Activated T-helper 1 cell treated with anti-CD3 and anti-CD28 coated beads, Interleukin-12 subunit alpha, Interleukin-12 subunit beta, Interleukin-2, Interleukin-4 antibody, amounts not matched to agents 30 ng/mL and 10 ng/mL and 1 ng/mL, durations not matched to agents 14 hours and 24 hours and 36 hours (primary cell): ENCODE data around the gene LRIF1. TPM values are rescaled to one million over a fixed set of nuclear protein-coding genes. Genes with fewer than 3 reads are reported as not detected.
A peak's percentile ranks its signal among the peaks of the same experiment; 100 is the strongest.

Experiments used
- DNase-seq: peaks from one replicate; pipeline ENCODE4 v3.0.0; 2021; ENCODE audit warnings: low spot score
- H3K27ac Mint-ChIP-seq: one replicate; pipeline ENCODE4 v1.8.0; 2021; ENCODE audit warnings: mild to moderate bottlenecking, mixed read lengths
- H3K27me3 Mint-ChIP-seq: one replicate; pipeline ENCODE4 v1.8.0; 2022; ENCODE audit warnings: mild to moderate bottlenecking, moderate library complexity, mixed read lengths; ENCODE audit not compliant: insufficient read depth
- H3K36me3 Mint-ChIP-seq: one replicate; pipeline ENCODE4 v1.8.0; 2021; ENCODE audit warnings: low read depth, mixed read lengths
- H3K4me1 Mint-ChIP-seq: one replicate; pipeline ENCODE4 v1.8.0; 2021; ENCODE audit warnings: low read depth, mixed read lengths
- H3K4me3 Mint-ChIP-seq: one replicate; pipeline ENCODE4 v1.8.0; 2021; ENCODE audit warnings: mild to moderate bottlenecking, moderate library complexity, mixed read lengths
- H3K9me3 Mint-ChIP-seq: one replicate; pipeline ENCODE4 v1.8.0; 2021; ENCODE audit warnings: mixed read lengths
- intact Hi-C: fragments of 100-400 bp; cut with micrococcal nuclease; formaldehyde crosslinking; loops from one replicate; pipeline ENCODE4 v1.15.1; 2024
- total RNA-seq: library from RNA; stranded (reverse); gene quantifications from 2 replicates; pipeline ENCODE4 v1.2.3, GENCODE V29; 2022

Gene LRIF1
- total RNA-seq, 1 donor from 2014 or later, result 14.8 TPM

- H3K36me3 Mint-ChIP-seq, result peaks cover 54% of the 10 kb centered on the region
- DNase-seq, result no peak
- no peak overlapping the region for H3K27ac Mint-ChIP-seq
- peaks cover 7% of the 10 kb centered on the region for H3K4me1 Mint-ChIP-seq
- H3K9me3 Mint-ChIP-seq, result peaks cover 23% of the 10 kb centered on the region
- intact Hi-C loops, result no loop called here
- H3K4me3 Mint-ChIP-seq, result no peak overlapping the region
- H3K27me3 Mint-ChIP-seq, result no peaks in the 10 kb centered on the region
Measured at GRCh38 chr1:110903853-110904500, 59.7 kb downstream of the LRIF1 start.

- peaks cover 12% of the 10 kb centered on the region for H3K9me3 Mint-ChIP-seq
- no peak overlapping the region for H3K4me3 Mint-ChIP-seq
- no peak overlapping the region for H3K27ac Mint-ChIP-seq
- H3K36me3 Mint-ChIP-seq, result peaks cover 60% of the 10 kb centered on the region
- H3K4me1 Mint-ChIP-seq, result peaks cover 17% of the 10 kb centered on the region
- H3K27me3 Mint-ChIP-seq, result no peaks in the 10 kb centered on the region
- DNase-seq, result no peak
- intact Hi-C loops, result no loop called here
Measured at GRCh38 chr1:110902820-110903463, 60.8 kb downstream of the LRIF1 start.

GRCh38 chr1:110899458-110899843 lies 64.3 kb downstream of the LRIF1 start:
- Mint-ChIP-seq H3K4me3 (no peak overlapping the region), H3K4me1 (peaks cover 51% of the 10 kb centered on the region), H3K27ac (peak overlapping the region; percentile 27), H3K27me3 (no peaks in the 10 kb centered on the region), H3K36me3 (peaks cover 78% of the 10 kb centered on the region), H3K9me3 (no peaks in the 10 kb centered on the region)
- no peak for DNase-seq
- intact Hi-C loops, result loop anchor here (5.0 kb wide), 1 partner anchor 37 kb away; no protein-coding TSS in a partner anchor

- no peak overlapping the region for H3K4me3 Mint-ChIP-seq
- H3K27me3 Mint-ChIP-seq, result no peaks in the 10 kb centered on the region
- H3K27ac Mint-ChIP-seq, result peak overlapping the region; percentile 42
- H3K9me3 Mint-ChIP-seq, result no peaks in the 10 kb centered on the region
- H3K36me3 Mint-ChIP-seq, result peaks cover 78% of the 10 kb centered on the region
- intact Hi-C loops, result loop anchor here (5.0 kb wide), 1 partner anchor 37 kb away; no protein-coding TSS in a partner anchor
- peaks cover 56% of the 10 kb centered on the region for H3K4me1 Mint-ChIP-seq
- DNase-seq, result no peak
Measured at GRCh38 chr1:110898734-110899457, 64.8 kb downstream of the LRIF1 start.

GRCh38 chr1:110897681-110898080 lies 66.0 kb downstream of the LRIF1 start:
- peaks cover 84% of the 10 kb centered on the region for H3K36me3 Mint-ChIP-seq
- DNase-seq, result no peak
- H3K27ac Mint-ChIP-seq, result peak overlapping the region; percentile 42
- H3K4me1 Mint-ChIP-seq, result peaks cover 68% of the 10 kb centered on the region
- no peak overlapping the region for H3K4me3 Mint-ChIP-seq
- H3K27me3 Mint-ChIP-seq, result no peaks in the 10 kb centered on the region
- intact Hi-C loops, result loop anchor here (2.0 to 5.0 kb wide), 2 partner anchors 19 to 35 kb away; no protein-coding TSS in a partner anchor
- no peaks in the 10 kb centered on the region for H3K9me3 Mint-ChIP-seq

Other genes starting within 250 kb of the LRIF1 start
- gene CD53, start 90.8 kb downstream of the LRIF1 start, total RNA-seq, result 201 and 204 TPM in 2 replicates
- 24.0 and 26.6 TPM in 2 replicates for gene DRAM2, start 176.2 kb upstream of the LRIF1 start, total RNA-seq
- 32.5 and 37.3 TPM in 2 replicates for gene CEPT1, start 176.3 kb upstream of the LRIF1 start, total RNA-seq
- gene DENND2D, start 236.7 kb upstream of the LRIF1 start, total RNA-seq, result 205 and 206 TPM in 2 replicates